Glutamatergic neuron (in vitro differentiated cells): ENCODE data around the gene MAPRE2. TPM values are rescaled to one million over a fixed set of nuclear protein-coding genes. Genes with fewer than 3 reads are reported as not detected.

ENCODE experiments used
- DNase-seq: peaks from one replicate; pipeline ENCODE4 v3.0.0; 2022
- H3K27ac Mint-ChIP-seq: one replicate; pipeline ENCODE4 v1.8.0; 2020; ENCODE audit warnings: mild to moderate bottlenecking, mixed read lengths, inconsistent platforms; ENCODE audit not compliant: unreplicated experiment
- H3K27me3 Mint-ChIP-seq: one replicate; pipeline ENCODE4 v1.8.0; 2020; ENCODE audit warnings: mild to moderate bottlenecking, moderate library complexity, mixed read lengths, inconsistent platforms; ENCODE audit not compliant: unreplicated experiment
- H3K36me3 Mint-ChIP-seq: one replicate; pipeline ENCODE4 v1.8.0; 2020; ENCODE audit warnings: mild to moderate bottlenecking, mixed read lengths, inconsistent platforms; ENCODE audit not compliant: unreplicated experiment
- H3K4me1 Mint-ChIP-seq: one replicate; pipeline ENCODE4 v1.8.0; 2020; ENCODE audit warnings: mild to moderate bottlenecking, low read depth, mixed read lengths, inconsistent platforms; ENCODE audit not compliant: unreplicated experiment
- H3K4me3 Mint-ChIP-seq: one replicate; pipeline ENCODE4 v1.8.0; 2020; ENCODE audit warnings: mild to moderate bottlenecking, mixed read lengths, inconsistent platforms; ENCODE audit not compliant: unreplicated experiment
- H3K9me3 Mint-ChIP-seq: one replicate; pipeline ENCODE4 v1.8.0; 2020; ENCODE audit warnings: mild to moderate bottlenecking, moderate library complexity, mixed read lengths, inconsistent platforms; ENCODE audit not compliant: unreplicated experiment
- CTCF ChIP-seq: fragments of 200-600 bp; sonication (generic); IDR thresholded peaks from one replicate; pipeline ENCODE4 v1.5.0; 2021; ENCODE audit not compliant: partially characterized antibody, unreplicated experiment
- total RNA-seq: library from RNA; stranded (reverse); fragmentation: NEBNext Ultra II Directional; extraction: Animal tissue kit (Norgen Biotek cat#: 25700); gene quantifications from one replicate; pipeline ENCODE4 v1.2.1, GENCODE V29; 2021; ENCODE audit not compliant: unreplicated experiment

Gene MAPRE2
- total RNA-seq, 1 donor from 2014 or later, result 127 TPM

GRCh38 chr18:35123811-35124210, 82.6 kb downstream of the MAPRE2 start:
- no peaks in the 10 kb centered on the region for H3K36me3 Mint-ChIP-seq
- H3K4me3 Mint-ChIP-seq, result no peak overlapping the region
- H3K9me3 Mint-ChIP-seq, result peaks cover 7% of the 10 kb centered on the region
- peaks cover 41% of the 10 kb centered on the region for H3K4me1 Mint-ChIP-seq
- H3K27ac Mint-ChIP-seq, result peak overlapping the region; percentile 91
- peaks cover 9% of the 10 kb centered on the region for H3K27me3 Mint-ChIP-seq
- no peak for DNase-seq
- TF ChIP-seq CTCF, result no peak

GRCh38 chr18:35127201-35127600, 86.0 kb downstream of the MAPRE2 start:
- H3K4me1 Mint-ChIP-seq, result peaks cover 40% of the 10 kb centered on the region
- no peak overlapping the region for H3K4me3 Mint-ChIP-seq
- H3K27ac Mint-ChIP-seq, result no peak overlapping the region
- peak; percentile 36 for DNase-seq
- H3K36me3 Mint-ChIP-seq, result peaks cover 6% of the 10 kb centered on the region
- H3K27me3 Mint-ChIP-seq, result peaks cover 7% of the 10 kb centered on the region
- H3K9me3 Mint-ChIP-seq, result peaks cover 9% of the 10 kb centered on the region
- no peak for TF ChIP-seq CTCF

GRCh38 chr18:35128675-35129074, 87.5 kb downstream of the MAPRE2 start:
- DNase-seq, result no peak
- H3K4me3 Mint-ChIP-seq, result no peak overlapping the region
- peaks cover 4% of the 10 kb centered on the region for H3K27me3 Mint-ChIP-seq
- peaks cover 11% of the 10 kb centered on the region for H3K36me3 Mint-ChIP-seq
- peaks cover 10% of the 10 kb centered on the region for H3K9me3 Mint-ChIP-seq
- H3K27ac Mint-ChIP-seq, result peak overlapping the region; percentile 18
- peaks cover 30% of the 10 kb centered on the region for H3K4me1 Mint-ChIP-seq
- TF ChIP-seq CTCF, result no peak

GRCh38 chr18:35130236-35130635, 89.0 kb downstream of the MAPRE2 start:
- peaks cover 26% of the 10 kb centered on the region for H3K4me1 Mint-ChIP-seq
- peaks cover 4% of the 10 kb centered on the region for H3K27me3 Mint-ChIP-seq
- no peak for TF ChIP-seq CTCF
- H3K27ac Mint-ChIP-seq, result peak overlapping the region; percentile 46
- H3K9me3 Mint-ChIP-seq, result peaks cover 7% of the 10 kb centered on the region
- peak overlapping the region; percentile 39 for H3K4me3 Mint-ChIP-seq
- no peak for DNase-seq
- peaks cover 14% of the 10 kb centered on the region for H3K36me3 Mint-ChIP-seq

- no peak for DNase-seq
- peaks cover 6% of the 10 kb centered on the region for H3K9me3 Mint-ChIP-seq
- TF ChIP-seq CTCF, result no peak
- H3K4me1 Mint-ChIP-seq, result peaks cover 27% of the 10 kb centered on the region
- H3K4me3 Mint-ChIP-seq, result no peak overlapping the region
- peaks cover 4% of the 10 kb centered on the region for H3K27me3 Mint-ChIP-seq
- H3K27ac Mint-ChIP-seq, result no peak overlapping the region
- H3K36me3 Mint-ChIP-seq, result peaks cover 24% of the 10 kb centered on the region
Measured at GRCh38 chr18:35131387-35132020, 90.3 kb downstream of the MAPRE2 start.
